ENCODE data around the gene ATP10B. TPM values are rescaled to one million over a fixed set of nuclear protein-coding genes. Genes with fewer than 3 reads are reported as not detected.

The ATP10B gene
- total and polyA plus RNA-seq, 10 of the 15 experiments (the other 5 are each of a cell fraction or from before 2014, with no cell fraction given), result not detected

GRCh38 chr5:160772854-160773253 lies 79.2 kb downstream of the ATP10B start:
- ChIA-PET RAD21 (ENCODE audit: unreplicated experiment) (interaction anchor here (1.2 kb wide), 1 partner anchor 225 kb away, joined by 3 read pairs; no protein-coding TSS in a partner anchor), SMC1A (ENCODE audit: uncharacterized antibody, unreplicated experiment) (interaction anchor here (0.8 to 2.2 kb wide), 2 partner anchors 11 to 14 kb away, joined by 3 to 6 read pairs; no protein-coding TSS in a partner anchor), POLR2A (no interaction called here), CTCF (interaction anchor here (1.0 to 1.3 kb wide), 3 partner anchors 11 to 334 kb away, joined by 3 to 5 read pairs (median 4); no protein-coding TSS in a partner anchor)
- Histone ChIP-seq H3K36me3 (ENCODE audit: control insufficient read depth in 2 of 2, insufficient read depth in 2 of 2, low read length in 1 of 2) (no peaks in the 10 kb centered on the region), H3K4me3 (no peak overlapping the region), H3K79me2 (ENCODE audit: control insufficient read depth, insufficient read depth, low read length) (no peaks in the 10 kb centered on the region), H3K27ac (ENCODE audit: control insufficient read depth, insufficient read depth) (no peak overlapping the region), H3K4me1 (ENCODE audit: control insufficient read depth, insufficient read depth, low read length) (no peaks in the 10 kb centered on the region), H3K9me3 (replicated peaks; ENCODE audit: control insufficient read depth, insufficient read depth, low read length) (no peaks in the 10 kb centered on the region), H4K20me1 (ENCODE audit: control insufficient read depth, insufficient read depth) (no peaks in the 10 kb centered on the region), H2AFZ (ENCODE audit: control insufficient read depth, low read depth, low read length) (no peak overlapping the region), H3K4me2 (ENCODE audit: control insufficient read depth, insufficient read depth) (no peak overlapping the region), H3K9ac (ENCODE audit: control insufficient read depth, insufficient read depth, low read length) (no peak overlapping the region), H3K27me3 (replicated peaks in 1 of 2; ENCODE audit: control insufficient read depth in 2 of 2, insufficient read depth in 2 of 2, low read length in 1 of 2) (no peaks in the 10 kb centered on the region; a peak in 1 of 4 replicates)
- no peak for TF ChIP-seq NFXL1 (IDR thresholded peaks at IDR 0.05; ENCODE audit: borderline replicate concordance)
- TF ChIP-seq RB1 (IDR thresholded peaks at IDR 0.05; ENCODE audit: borderline replicate concordance), result no peak
- TF ChIP-seq STAT3 (IDR thresholded peaks at IDR 0.05; ENCODE audit: low read depth, low read length), result no peak
- no peak for TF ChIP-seq PAX8 (IDR thresholded peaks at IDR 0.05)
- no peak for TF ChIP-seq KAT2A (conservative IDR thresholded peaks at IDR 0.05; ENCODE audit: control insufficient read depth, low read depth, low read length)
- TF ChIP-seq ZNF274 (IDR thresholded peaks at IDR 0.05; ENCODE audit: insufficient read depth, insufficient read length), result no peak
- TF ChIP-seq PAX5 (IDR thresholded peaks at IDR 0.05; ENCODE audit: borderline replicate concordance, low read depth, low read length), result no peak
- TF ChIP-seq, protein P1, sequence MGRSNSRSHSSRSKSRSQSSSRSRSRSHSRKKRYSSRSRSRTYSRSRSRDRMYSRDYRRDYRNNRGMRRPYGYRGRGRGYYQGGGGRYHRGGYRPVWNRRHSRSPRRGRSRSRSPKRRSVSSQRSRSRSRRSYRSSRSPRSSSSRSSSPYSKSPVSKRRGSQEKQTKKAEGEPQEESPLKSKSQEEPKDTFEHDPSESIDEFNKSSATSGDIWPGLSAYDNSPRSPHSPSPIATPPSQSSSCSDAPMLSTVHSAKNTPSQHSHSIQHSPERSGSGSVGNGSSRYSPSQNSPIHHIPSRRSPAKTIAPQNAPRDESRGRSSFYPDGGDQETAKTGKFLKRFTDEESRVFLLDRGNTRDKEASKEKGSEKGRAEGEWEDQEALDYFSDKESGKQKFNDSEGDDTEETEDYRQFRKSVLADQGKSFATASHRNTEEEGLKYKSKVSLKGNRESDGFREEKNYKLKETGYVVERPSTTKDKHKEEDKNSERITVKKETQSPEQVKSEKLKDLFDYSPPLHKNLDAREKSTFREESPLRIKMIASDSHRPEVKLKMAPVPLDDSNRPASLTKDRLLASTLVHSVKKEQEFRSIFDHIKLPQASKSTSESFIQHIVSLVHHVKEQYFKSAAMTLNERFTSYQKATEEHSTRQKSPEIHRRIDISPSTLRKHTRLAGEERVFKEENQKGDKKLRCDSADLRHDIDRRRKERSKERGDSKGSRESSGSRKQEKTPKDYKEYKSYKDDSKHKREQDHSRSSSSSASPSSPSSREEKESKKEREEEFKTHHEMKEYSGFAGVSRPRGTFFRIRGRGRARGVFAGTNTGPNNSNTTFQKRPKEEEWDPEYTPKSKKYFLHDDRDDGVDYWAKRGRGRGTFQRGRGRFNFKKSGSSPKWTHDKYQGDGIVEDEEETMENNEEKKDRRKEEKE (IDR thresholded peaks at IDR 0.05), result no peak
- no peak for TF ChIP-seq MTA2 (IDR thresholded peaks at IDR 0.05; ENCODE audit: low read depth)
- TF ChIP-seq USF1 (IDR thresholded peaks at IDR 0.05; ENCODE audit: borderline replicate concordance, extremely low read length, insufficient read depth, low read depth, low read length), result no peak
- intact Hi-C loops (cut with micrococcal nuclease; ENCODE audit: unreplicated experiment), result no loop called here
- FAIRE-seq (no peak), ATAC-seq (no peak), DNase-seq (ENCODE audit: low read depth, low spot score) (no peak)
- WGBS (ENCODE audit: insufficient coverage, insufficient replicate concordance, low lambda C conversion rate, missing lambda C conversion rate), result 20% methylated on average over 7 of the region's 7 CpGs
- in situ Hi-C loops (cut with MboI), result no loop called here
- BruUV-seq (replicated peaks), result no TSS peak

All from GM12878 (cell line).